Activated naive CD8-positive, alpha-beta T cell treated with anti-CD3 and anti-CD28 coated beads, Interleukin-2, amount 10 ng/mL, durations not matched to agents 7 days and 5 days (primary cell): Measurements from ENCODE around the gene BRME1. TPM values are rescaled to one million over a fixed set of nuclear protein-coding genes. Genes with fewer than 3 reads are reported as not detected.
"Not testable (repeated sequence)": the region's sequence is repeated elsewhere in the genome, so short reads cannot be mapped to it uniquely, and the experiment has no call there.

Source experiments
- ATAC-seq: fragments of 150-1000 bp; cut with Tn5 transposase; one replicate; pipeline ENCODE4 v1.10.0; 2021; ENCODE audit warnings: low read depth, moderate library complexity
- POLR2A ChIA-PET: fragments of 350-600 bp; sonication (Branson Sonifier 250); formaldehyde crosslinking; loops from one replicate; lab custom pipeline; 2021; ENCODE audit warnings: antibody characterized with exemption; lab: Charles Lee
- DNase-seq: peaks from one replicate; pipeline ENCODE4 v3.0.0; 2021
- H3K27ac Mint-ChIP-seq: one replicate; pipeline ENCODE4 v1.8.0; 2022; ENCODE audit warnings: mild to moderate bottlenecking, mixed read lengths
- H3K27me3 Mint-ChIP-seq: one replicate; pipeline ENCODE4 v1.8.0; 2022; ENCODE audit warnings: mild to moderate bottlenecking, moderate library complexity, mixed read lengths
- H3K36me3 Mint-ChIP-seq: one replicate; pipeline ENCODE4 v1.8.0; 2021; ENCODE audit warnings: mild to moderate bottlenecking, mixed read lengths
- H3K4me1 Mint-ChIP-seq: one replicate; pipeline ENCODE4 v1.8.0; 2021; ENCODE audit warnings: mixed read lengths
- H3K4me3 Mint-ChIP-seq: one replicate; pipeline ENCODE4 v1.8.0; 2022; ENCODE audit warnings: mild to moderate bottlenecking, moderate library complexity, mixed read lengths
- H3K9me3 Mint-ChIP-seq: one replicate; pipeline ENCODE4 v1.8.0; 2021; ENCODE audit warnings: mixed read lengths
- total RNA-seq, 2 experiments: library from RNA; stranded (reverse); gene quantifications; one replicate each; pipeline ENCODE4 v1.2.3, GENCODE V29; 2021

Gene BRME1
- total RNA-seq, 2 experiments from 2014 or later = 5.5 to 7.2 TPM

DNA sequence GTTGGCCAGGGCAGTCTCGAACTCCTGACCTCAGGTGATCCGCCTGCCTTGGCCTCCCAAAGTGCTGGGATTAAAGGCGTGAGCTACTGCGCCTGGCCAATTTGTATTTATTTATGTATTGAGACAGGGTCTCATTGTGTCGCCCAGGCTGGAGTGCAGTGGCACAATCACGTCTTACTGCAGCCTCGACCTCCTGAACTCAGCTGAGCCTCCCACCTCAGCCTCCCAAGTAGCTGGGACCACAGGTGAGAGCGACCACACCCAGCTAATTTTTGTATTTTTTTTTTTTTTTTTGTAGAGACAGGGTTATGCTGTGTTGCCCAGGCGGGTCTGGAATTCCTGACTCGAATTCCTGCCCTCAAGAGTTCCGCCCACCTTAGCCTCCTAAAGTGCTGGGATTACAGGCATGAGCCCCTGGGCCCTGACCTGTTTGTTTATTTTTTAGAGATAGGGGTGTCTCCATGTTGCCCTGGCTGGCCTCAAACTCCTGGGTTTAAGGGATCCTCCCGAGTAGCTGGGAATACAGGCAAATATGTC is 53.7 kb downstream of the BRME1 start:
- not testable (repeated sequence) for H3K27me3 Mint-ChIP-seq, H3K9me3 Mint-ChIP-seq, DNase-seq, ATAC-seq, H3K27ac Mint-ChIP-seq, H3K36me3 Mint-ChIP-seq, H3K4me3 Mint-ChIP-seq
- H3K4me1 Mint-ChIP-seq = peaks cover 11% of the 10 kb centered on the region
- POLR2A ChIA-PET = interaction anchor here (0.6 to 9.8 kb wide), 3 partner anchors 9 to 355 kb away, joined by 3 to 203 read pairs (median 10); no protein-coding TSS in a partner anchor

DNA sequence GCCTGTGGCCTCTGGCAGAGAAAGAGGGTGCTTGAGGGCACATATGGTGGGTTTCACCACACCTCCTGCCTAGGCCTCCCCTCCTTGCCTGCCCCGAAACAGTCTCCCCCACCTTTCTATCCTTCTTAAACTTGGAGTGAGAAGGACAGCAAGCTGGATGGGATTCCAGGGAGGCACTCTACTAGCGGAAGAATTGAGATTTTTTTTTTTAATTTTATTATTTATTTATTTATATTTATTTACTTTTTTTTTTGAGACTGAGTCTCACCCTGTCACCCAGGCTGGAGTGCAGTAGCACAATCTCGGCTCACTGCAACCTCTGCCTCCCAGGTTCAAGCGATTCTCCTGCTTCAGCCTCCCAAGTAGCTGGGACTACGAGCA is 54.2 kb downstream of the BRME1 start:
- peaks cover 12% of the 10 kb centered on the region for H3K4me1 Mint-ChIP-seq
- not testable (repeated sequence) for H3K27ac Mint-ChIP-seq, H3K36me3 Mint-ChIP-seq, H3K9me3 Mint-ChIP-seq, H3K27me3 Mint-ChIP-seq, DNase-seq, ATAC-seq, H3K4me3 Mint-ChIP-seq
- POLR2A ChIA-PET = interaction anchor here (0.6 to 9.8 kb wide), 3 partner anchors 10 to 356 kb away, joined by 3 to 203 read pairs (median 20); no protein-coding TSS in a partner anchor

DNA sequence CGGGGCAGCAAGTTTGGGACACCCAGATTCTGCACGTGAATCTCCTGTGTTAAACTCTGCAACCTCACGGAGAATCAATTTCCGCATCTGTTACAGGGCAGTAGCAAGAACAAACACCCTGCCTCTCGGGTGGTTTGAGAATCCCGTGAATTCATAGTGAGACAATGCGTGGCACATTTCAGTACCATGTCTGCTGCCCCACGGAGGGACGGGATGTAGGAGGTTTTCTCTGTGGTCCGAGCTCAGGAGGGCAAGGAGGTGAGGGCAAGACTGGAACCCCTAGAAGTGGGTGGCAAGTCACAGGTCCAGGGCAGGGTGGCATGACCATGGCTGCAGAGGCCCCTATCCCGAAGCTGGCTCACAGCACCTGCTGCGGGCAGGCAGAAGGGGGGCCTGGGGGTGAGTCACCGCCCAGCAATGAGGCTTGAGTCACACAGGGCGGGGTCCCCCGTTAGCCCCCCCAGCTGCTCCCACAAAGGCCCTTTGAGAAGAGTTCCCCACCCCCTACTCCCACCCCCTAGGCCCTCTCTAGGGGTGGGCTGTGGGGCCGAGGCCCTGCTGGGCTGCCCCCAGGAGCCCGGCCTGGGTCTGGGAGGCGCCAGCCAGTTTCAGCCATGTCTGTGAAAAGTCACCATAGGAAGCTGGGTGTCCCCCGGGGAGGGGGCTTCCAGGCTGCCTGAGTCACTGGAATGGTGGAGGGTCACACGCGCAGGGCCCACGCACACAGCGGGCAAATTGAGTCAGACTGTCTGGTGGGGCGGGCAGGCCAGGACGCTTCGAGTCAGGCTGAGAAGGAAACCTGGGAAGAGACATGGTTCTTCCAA is 54.8 kb downstream of the BRME1 start:
- Mint-ChIP-seq H3K27me3 (peaks cover 3% of the 10 kb centered on the region), H3K36me3 (no peaks in the 10 kb centered on the region), H3K27ac (peak overlapping the region; percentile 70), H3K4me1 (peaks cover 18% of the 10 kb centered on the region), H3K4me3 (peak overlapping the region; percentile 42), H3K9me3 (no peaks in the 10 kb centered on the region)
- ATAC-seq (no peak), DNase-seq (no peak)
- POLR2A ChIA-PET = interaction anchor here (3.3 to 9.8 kb wide), 2 partner anchors 11 to 15 kb away, joined by 20 to 203 read pairs; no protein-coding TSS in a partner anchor

DNA sequence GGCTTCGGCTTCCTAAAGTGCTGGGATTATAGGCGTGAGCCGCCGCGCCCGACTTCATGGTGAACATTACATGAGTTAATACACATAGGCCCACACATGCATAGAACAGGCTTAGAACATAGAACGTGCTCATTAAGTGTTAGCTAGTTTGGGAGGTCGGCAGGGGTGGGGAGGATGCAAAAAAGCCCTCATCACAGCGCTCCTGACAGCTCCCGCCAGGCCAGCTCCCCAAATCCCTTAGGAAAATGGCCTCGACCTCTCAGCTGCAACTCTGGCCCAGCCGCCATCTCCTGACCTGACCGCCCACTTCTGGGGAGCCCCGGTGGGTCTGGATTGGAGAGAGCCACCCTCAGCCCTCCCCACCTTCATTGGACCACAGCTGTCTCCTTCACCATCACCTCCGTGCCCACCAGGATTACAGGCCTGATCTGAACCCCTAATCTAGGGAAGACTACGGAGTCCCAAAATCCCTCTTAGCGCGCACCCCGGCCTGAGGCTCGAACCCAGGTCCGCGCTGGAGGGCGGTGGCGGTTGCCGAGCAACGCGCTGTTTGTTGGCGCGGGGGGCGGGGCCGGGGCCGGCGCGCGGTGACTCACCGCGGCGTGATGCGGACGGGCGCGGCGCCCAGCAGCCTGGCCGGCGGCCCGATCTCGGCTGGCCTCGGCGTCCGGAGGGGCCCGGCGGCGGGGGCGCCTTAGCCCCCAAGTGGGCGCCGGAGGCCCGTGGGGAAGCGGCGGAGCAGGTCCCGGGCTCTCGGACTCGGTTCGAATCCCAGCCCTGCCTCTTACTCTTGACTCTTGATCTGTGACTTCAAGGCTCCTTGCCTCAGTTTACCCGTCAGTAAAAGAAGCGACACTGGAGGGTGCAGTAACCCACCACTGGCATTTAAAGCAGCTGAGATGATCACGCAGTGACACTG is 55.7 kb downstream of the BRME1 start:
- Mint-ChIP-seq H3K36me3 (no peaks in the 10 kb centered on the region), H3K27ac (peak overlapping the region; percentile 70), H3K4me1 (peaks cover 24% of the 10 kb centered on the region), H3K4me3 (peak overlapping the region; percentile 42), H3K9me3 (no peaks in the 10 kb centered on the region), H3K27me3 (peaks cover 3% of the 10 kb centered on the region)
- peak; percentile 81 for DNase-seq
- POLR2A ChIA-PET = interaction anchor here (3.3 to 9.8 kb wide), 2 partner anchors 12 to 14 kb away, joined by 20 to 203 read pairs; no protein-coding TSS in a partner anchor
- ATAC-seq = no peak

DNA sequence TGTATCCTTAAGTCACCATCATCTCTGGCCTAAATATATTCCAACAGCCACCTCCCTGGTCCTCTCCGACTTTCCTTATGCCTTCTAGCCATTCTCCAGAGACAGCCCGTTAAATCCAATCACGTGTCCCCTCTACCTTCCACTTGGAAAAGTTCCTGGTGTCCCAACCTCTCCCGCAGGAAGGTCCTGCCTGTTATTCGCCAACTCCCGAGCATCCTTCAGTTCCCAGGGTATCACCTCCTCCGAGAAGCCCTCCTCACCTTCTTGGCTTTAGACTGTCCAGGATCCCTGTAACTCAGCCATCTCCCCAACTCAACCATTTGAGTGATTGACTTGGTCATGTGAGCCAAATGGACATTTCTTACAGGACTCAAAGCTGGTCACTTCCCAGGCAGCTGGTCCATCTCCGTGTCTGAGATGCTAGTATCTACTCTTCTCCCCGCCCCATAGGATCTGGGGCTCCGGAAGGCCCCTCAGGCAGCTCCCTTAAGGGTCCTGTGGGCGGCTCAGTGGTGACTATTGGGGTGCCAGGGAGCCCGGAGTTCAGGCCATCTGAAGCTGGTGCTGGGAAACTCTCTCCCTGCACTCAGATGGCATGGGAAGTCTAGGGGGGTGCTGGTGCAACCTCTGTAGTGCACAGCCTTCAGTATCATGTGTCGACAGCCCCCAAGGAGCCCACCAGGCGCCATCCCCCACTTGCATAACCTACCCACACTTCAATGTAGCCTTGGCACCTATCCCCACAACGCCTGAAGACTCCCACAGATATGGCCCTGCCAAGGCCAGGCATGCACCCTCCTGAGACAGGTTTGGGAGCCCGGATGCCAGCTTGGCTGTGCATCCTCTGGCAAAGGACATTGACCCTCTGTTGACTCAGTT is 56.9 kb downstream of the BRME1 start:
- Mint-ChIP-seq H3K4me3 (peak overlapping the region; percentile 61), H3K4me1 (peaks cover 32% of the 10 kb centered on the region)
- POLR2A ChIA-PET = interaction anchor here (3.3 to 9.8 kb wide), 2 partner anchors 13 kb away, joined by 20 to 203 read pairs; no protein-coding TSS in a partner anchor

DNA sequence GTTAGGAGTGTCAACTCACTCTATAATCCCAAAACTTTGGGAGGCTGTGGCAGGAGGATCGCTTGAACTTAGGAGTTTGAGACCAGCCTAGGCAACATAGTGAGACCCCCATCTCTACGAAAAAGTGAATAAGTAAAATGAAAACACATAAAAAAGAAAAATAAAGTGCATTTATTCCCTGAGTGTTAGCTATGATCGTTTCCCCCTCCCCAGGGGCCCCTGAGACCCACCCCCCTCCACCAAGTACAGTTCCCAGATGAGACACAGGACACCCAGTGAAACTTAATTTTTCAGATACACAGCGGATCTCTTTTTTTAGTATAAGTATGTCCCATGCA is 57.6 kb downstream of the BRME1 start:
- DNase-seq = no peak
- Mint-ChIP-seq H3K4me3 (no peak overlapping the region), H3K4me1 (peaks cover 34% of the 10 kb centered on the region), H3K27ac (peak overlapping the region; percentile 38), H3K27me3 (no peaks in the 10 kb centered on the region), H3K36me3 (no peaks in the 10 kb centered on the region), H3K9me3 (no peaks in the 10 kb centered on the region)
- ATAC-seq = no peak
- POLR2A ChIA-PET = interaction anchor here (0.8 to 9.8 kb wide), 4 partner anchors 8 to 13 kb away, joined by 3 to 203 read pairs (median 24); no protein-coding TSS in a partner anchor

More for the DNA sequence above, 56.9 kb downstream of the BRME1 start:
- ATAC-seq (no peak), DNase-seq (no peak)
- Mint-ChIP-seq H3K36me3 (no peaks in the 10 kb centered on the region), H3K27ac (peak overlapping the region; percentile 81), H3K9me3 (no peaks in the 10 kb centered on the region), H3K27me3 (no peaks in the 10 kb centered on the region)

DNA sequence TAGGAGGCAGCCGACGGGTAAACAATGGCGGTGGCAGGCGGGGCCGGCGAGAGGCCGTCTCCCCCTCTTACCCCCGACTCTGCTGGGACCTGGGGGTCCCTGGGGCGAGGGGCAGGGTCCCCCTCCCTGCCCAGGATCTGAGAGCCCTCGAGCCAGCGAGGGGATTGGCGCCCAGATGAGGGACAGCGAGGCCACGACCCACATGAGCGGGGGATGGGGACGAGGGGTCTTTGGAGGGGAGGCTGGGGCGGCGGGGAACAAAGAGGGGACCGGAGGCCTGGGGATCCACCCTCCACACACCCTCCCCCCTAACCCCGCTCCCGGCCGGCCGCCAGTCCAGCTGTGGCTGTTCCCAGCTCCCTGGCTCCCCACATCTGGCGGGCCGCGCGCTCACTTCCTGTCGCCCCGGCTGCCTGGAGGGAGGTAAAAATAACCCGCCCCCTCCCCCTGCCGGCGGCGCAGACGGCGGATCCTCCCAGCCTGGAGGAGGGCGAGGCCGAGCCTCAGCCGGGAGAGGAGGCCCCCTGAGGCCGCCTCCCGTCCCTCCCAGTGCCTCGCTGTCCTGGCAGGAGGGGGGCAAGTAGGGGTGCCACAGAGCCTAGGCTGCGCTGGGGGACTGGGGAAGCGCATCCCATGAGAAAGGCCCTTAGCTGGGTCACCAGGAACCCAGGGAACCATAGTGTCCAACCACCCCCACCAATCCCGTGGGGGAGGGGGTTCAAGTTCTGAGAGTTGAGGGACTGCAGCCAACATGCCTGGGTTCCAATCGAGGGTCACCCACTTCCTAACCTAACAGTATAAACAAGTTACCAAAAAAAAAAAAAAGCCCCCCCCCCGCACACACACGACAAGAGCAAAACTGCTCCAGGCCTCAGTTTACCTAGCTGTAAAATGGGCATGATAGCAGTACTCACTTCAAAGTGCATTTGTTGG is 58.2 kb downstream of the BRME1 start:
- no peaks in the 10 kb centered on the region for H3K9me3 Mint-ChIP-seq
- H3K4me1 Mint-ChIP-seq = peaks cover 35% of the 10 kb centered on the region
- H3K36me3 Mint-ChIP-seq = no peaks in the 10 kb centered on the region
- peak overlapping the region; percentile 78 for H3K4me3 Mint-ChIP-seq
- peak overlapping the region; percentile 96 for H3K27ac Mint-ChIP-seq
- DNase-seq = peak; percentile 84
- peak; percentile 27 for ATAC-seq
- POLR2A ChIA-PET = interaction anchor here (0.6 to 9.8 kb wide), 15 partner anchors 8 to 1585 kb away, joined by 3 to 203 read pairs (median 3); partner anchors contain the start of genes DCAF15, MRI1 and ZSWIM4
- no peaks in the 10 kb centered on the region for H3K27me3 Mint-ChIP-seq

DNA sequence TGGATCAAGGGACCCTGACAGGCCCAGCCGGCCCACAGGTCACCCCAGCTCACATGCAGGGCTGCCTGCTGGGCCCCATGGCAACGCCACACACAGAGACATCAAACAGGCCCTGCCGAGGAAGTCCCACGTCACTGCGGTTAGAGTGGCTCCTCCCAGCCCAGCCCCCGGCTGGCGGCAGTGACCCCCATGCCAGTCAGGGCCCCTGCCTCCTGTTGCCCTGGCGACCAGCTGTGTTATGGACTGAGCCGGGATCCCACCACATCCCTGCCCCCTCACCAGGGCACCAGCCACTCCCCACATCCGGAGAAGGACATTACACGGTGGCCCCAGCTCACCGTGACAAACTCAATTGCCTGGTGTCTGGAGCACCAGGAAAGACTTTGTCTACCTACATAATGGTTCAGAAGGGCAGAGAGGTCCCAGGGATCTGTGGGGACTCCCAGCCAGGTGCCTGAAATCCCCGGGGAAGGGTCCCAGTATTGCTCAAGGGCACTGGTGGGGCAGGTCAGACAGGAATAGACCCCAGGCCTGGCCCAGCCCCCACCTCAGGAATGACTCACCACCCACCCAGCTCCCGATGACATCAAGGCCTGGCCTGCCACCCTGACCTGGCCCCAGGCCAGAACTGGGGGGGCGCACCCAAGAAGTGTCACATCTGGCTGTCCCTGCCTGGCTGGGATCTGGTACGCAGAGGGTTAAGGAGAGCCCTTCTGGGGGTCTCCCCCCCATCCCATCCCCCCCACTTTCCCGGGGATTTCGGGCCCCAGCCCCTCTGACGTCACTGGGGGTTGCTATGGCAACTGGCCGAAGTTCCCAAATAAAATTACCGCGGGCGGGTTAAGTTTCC is 59.1 kb downstream of the BRME1 start:
- POLR2A ChIA-PET = interaction anchor here (0.5 to 9.8 kb wide), 20 partner anchors 9 to 1586 kb away, joined by 3 to 203 read pairs (median 4); partner anchors contain the start of genes C19orf53, DCAF15, MRI1 and ZSWIM4
- peak overlapping the region; percentile 78 for H3K4me3 Mint-ChIP-seq
- H3K27ac Mint-ChIP-seq = peak overlapping the region; percentile 96
- peaks cover 35% of the 10 kb centered on the region for H3K4me1 Mint-ChIP-seq
- peak; percentile 93 for DNase-seq
- ATAC-seq = peak; percentile 53
- H3K36me3 Mint-ChIP-seq = peaks cover 3% of the 10 kb centered on the region
- no peaks in the 10 kb centered on the region for H3K27me3 Mint-ChIP-seq
- H3K9me3 Mint-ChIP-seq = no peaks in the 10 kb centered on the region

DNA sequence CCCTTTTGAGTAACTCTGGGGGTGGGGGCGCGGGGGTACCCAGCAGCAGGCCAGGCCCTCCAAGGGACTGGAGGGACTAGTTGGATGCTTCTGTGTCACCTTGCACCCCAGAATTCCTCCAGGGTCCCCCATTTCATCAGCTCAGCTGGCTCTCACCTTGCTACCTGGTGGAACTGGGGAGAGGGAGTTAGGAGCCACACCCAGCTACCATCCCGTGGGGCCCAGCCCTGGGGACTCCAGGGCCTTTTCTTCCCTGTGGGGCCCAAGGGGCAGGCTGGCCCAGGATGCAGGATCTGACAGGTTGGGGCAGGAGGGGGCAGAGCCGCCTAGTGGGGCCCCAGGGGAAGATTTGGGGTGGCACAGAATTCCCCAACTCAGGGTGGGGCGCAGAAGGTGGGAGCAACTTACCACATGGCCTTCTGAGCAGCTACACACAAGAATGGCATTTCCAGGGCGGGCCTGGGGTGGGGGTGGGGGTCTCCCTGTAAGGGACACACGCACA is 61.7 kb downstream of the BRME1 start:
- no peak for DNase-seq
- no peaks in the 10 kb centered on the region for H3K9me3 Mint-ChIP-seq
- ATAC-seq = no peak
- H3K27me3 Mint-ChIP-seq = no peaks in the 10 kb centered on the region
- H3K4me1 Mint-ChIP-seq = peaks cover 34% of the 10 kb centered on the region
- peak overlapping the region; percentile 25 for H3K4me3 Mint-ChIP-seq
- peaks cover 13% of the 10 kb centered on the region for H3K36me3 Mint-ChIP-seq
- H3K27ac Mint-ChIP-seq = peak overlapping the region; percentile 61
- POLR2A ChIA-PET = no interaction called here

DNA sequence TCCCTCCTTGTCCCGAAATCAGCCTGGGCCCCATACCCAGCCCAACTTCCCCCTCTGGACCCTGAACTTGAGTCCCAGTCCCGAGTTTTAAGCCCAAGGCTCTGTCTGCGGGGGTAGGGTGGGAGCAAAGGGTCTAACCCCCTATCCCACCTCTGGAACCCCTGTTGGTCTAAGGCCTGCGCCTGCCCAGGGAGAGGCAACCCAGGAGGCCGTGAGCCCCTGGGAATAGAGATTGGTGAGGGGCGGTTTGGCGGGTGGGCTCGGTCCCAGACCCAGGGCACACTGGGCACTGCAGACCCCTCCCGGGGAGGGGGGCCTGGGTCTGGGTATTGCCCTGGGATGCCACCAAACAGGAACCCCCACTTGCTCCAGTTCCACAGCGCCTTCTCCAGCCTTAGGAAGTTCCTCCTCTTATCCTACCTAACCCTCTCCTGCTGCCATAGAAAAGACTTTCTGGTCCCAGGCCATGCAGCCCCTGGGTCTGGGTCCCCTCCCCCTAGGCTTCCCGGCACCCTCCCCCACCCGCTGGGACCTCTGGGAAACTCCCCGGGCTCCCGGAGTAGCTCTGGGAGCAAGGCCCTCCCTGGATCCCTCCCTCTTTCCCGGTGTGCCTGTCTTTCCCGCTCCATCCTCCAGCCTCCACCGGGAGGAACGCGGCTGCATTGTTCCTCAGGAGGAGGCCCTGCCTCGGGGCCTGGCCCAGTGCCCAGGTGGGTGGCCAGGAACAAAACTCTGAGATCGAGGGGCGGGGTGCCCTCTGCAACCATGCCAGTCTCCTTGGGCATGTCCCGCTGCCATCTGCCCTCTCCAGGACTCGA is 62.6 kb downstream of the BRME1 start:
- peak overlapping the region; percentile 96 for H3K27ac Mint-ChIP-seq
- no peak for DNase-seq
- H3K4me1 Mint-ChIP-seq = peaks cover 36% of the 10 kb centered on the region
- POLR2A ChIA-PET = no interaction called here
- peaks cover 14% of the 10 kb centered on the region for H3K36me3 Mint-ChIP-seq
- no peaks in the 10 kb centered on the region for H3K9me3 Mint-ChIP-seq
- ATAC-seq = no peak
- peak overlapping the region; percentile 92 for H3K4me3 Mint-ChIP-seq
- no peaks in the 10 kb centered on the region for H3K27me3 Mint-ChIP-seq
